ENCODE measurements around the gene RCSD1.

Gene RCSD1

DNA sequence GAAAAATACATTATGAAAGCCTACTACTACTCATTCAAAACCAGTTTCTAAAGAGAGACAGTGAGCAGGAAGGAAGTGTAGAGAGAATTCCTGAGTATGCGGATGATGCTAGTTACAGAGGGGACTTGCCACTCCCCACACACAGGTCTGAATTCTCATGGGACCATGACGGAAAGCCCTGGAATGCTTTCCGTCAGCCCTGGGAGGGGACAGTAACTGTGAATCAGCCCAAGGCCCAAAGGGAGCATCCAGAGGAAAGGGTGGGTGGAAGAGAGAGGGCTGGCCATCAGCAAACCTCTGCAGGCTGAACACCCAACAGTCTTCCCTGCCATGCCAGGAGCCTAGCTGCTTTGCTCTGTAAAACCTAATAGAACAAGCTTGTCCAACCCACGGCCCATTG lies 36.4 kb downstream of the RCSD1 start:
- DNase-seq (ENCODE audit: low read depth in 2 of 2), result peak; percentile 55 to 59

DNA sequence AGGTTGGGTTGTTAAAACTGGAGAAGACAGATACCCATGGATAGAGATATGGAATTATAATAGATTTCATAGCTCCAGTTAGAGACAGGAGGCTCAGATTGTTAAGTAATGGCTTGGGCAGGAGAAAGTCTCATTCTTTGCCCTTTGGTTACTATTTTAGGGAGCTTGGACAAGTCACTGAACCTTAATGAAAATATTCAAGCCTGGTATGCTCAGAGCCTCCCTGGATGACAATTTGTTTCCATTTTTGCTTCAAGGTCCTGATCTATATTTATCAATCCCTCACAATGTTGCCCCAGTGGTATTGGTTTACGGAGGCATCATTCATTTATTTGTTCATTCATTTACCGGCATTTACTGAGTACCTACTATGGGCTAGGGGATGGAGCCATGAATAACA lies 37.5 kb downstream of the RCSD1 start:
- no peak for DNase-seq (ENCODE audit: low read depth in 2 of 2)

DNA sequence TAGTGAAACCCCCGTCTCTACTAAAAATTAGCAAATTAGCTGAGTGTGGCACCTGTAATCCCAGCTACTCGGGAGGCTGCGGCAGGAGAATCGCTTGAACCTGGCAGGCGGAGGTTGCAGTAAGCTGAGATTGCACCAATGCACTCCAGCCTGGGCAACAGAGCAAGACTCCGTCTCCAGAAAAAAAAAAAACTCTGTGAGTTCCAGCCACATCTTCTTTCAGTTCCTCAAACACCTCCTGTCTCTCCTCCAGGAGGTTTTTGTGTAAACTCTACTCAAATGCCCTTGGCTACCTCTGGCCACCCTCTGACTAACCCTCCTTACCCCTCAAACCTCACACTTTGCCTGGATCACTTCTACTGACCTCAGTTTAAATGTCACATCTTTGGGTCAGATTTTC lies 38.1 kb downstream of the RCSD1 start:
- no peak for DNase-seq (ENCODE audit: low read depth in 2 of 2)

DNA sequence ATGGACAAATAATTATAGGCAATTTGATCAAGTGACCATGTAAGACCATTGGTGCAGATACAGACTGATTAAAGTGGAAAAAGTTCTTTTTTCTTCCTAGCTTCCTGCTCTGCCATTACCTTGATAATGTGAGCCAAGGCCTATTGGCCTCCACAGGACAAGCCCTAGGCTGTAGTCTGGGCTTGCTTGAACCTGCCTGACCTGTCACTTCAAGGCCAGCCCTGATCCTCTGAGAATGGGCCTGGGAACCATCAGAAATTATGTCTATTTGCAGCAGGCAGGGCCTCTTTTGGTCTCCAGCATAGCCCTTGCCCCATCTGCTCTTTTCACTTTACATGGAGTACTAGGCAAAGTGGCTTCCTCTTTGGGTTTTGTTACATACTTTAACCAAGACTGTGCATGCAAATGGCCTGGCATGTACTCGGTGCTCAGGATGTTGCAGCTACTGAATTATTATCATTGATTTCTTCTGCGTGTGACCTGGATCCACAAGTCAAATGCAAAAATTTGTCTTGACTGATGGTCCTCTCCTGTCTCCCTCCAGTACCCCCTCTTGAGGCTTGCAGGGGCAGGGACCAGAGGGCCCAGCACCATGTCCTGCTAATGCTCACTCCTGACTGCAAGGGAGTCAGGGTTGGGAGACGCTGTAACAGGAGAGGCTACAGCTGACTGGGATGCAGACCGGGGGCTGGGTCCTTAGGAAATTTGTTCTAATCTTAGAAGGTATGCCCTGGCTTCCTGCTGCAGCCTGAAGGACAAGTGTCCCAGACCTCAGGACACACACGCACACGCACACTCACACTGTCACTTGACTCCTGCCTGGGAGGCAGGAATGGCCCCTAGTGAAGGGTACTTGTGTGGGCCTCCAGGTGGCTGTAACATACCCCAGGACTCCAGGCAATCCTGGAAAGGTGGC lies 39.4 kb downstream of the RCSD1 start:
- DNase-seq (ENCODE audit: low read depth in 2 of 2), result no peak

DNA sequence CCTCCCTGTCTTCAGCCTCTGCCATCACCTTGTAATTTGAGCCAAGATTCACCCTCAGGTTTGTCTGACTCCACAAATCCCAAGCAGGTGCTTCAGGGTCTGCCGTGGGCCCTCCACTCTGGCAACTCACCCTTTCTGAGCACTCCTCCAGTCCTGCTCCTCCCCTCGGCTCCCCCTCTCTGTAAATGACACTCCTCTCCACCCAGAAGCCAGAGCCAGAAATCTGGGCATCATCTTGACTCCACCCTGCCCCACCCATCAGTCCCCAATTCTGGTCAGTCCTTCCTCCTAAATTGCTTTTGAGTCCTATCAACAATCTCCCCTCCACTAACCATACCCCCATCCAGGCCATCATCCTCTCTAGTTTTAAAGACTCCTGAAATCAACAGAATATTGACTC lies 40.5 kb downstream of the RCSD1 start:
- DNase-seq (ENCODE audit: low read depth in 2 of 2), result no peak

DNA sequence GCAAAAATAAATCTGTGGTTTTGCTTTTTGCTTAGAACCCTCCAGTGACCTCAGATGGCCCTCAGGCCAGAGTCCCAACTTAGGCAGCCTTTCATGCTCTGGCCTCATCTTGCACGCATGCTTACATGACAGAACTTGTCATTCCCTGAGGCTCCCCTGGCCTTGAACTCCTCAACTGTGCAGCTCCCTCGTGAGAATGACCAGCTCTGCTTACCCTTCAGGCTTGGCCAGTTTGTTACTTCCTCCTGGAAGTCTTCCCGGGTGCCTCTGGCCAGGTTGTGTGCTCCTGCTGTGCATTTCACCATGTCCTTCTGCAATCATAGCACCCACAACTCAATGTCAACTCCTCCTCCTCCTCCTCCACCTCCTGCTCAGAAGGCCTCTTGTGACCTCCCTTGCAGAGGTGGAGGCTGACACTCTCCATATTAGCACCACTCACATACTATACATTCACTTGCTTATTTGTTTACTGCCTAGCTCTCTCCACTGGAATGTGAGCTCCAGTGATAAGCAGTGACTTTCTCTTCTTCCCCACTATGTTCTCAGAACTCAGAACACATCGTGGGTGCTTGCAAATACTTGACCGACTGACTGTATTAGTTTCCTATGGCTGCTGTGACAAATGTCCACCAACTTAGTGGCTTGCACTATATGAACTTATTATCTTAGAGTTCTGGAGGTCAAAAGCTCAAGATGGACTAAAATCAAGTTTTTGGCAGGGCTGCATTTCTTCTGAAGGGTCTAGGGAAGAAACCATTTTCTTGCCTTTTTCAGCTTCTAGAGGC lies 41.9 kb downstream of the RCSD1 start:
- no peak for DNase-seq (ENCODE audit: low read depth in 2 of 2)

DNA sequence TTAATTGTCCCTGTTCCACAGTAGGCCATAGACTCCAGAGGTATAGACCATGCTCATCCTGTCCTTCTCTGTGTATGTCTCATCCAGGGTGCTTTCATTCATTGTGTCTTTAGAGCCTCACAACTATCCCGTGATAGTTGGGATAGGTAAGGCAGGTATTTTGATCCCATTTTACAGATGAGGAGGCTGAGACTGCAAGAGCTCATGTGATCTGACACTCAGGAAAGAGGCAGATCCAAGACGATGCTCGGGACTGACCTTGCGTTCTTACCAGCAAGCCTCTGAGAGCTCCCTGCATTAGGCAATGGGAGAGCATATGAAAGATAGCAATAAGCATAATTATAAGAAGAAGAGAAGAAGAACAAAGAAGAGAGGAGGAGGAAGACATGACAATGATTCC lies 42.8 kb downstream of the RCSD1 start:
- no peak for DNase-seq (ENCODE audit: low read depth in 2 of 2)

DNA sequence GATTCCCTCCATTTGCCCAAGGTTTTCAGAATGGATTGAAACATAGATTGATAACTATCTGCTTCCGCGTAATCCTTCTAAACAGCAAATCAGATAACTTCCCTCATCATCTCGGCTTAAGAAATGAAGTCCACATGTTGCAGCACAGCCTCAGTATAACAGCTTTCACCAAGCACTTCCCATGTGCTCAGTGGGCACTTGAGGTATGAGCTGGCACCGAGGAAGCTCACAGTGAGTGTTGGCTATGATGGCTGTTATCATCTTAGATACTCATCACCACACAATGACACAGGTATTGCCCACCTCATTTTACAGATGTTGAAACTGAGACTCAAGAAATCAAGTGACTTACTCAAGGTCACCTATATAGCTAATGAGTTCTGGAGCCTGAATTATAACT lies 43.2 kb downstream of the RCSD1 start:
- DNase-seq (ENCODE audit: low read depth in 2 of 2), result no peak

DNA sequence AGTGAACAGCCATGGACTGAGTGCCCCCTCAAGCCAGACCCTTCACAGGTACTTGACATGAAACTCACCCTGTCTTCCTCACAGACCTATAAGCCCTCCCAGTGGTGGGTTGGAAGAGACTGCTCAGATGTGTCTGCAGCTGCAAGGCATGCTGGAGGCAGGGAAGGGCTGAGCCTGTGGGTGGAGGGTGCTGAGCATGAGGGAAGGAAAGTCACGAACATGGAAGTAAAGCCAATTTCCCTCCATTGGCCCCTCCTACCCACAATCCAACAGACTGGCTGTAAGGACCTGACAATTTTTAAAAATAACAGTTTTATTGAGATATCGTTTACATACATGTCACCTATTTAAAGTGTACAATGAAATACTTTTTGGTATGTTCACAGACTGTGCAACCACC lies 44.1 kb downstream of the RCSD1 start:
- DNase-seq (ENCODE audit: low read depth in 2 of 2), result no peak

DNA sequence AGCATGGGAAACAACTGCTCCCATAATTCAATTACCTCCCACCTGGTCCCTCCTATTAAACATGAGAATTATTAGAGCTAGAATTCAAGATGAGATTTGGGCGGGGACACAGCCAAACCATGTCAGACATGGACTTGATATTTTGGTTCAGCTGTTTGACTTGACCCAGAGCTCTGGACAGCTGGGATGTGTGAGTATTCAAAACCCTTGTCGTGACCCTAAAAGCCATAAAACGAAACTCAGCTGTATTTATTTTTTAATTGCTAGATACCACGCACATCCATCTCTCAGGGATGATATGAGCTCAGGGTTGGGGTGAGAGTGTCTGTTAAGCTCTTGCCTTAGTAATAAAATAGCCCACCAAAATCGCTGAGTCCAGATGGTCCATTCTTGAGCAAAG lies 45.4 kb downstream of the RCSD1 start:
- no peak for DNase-seq (ENCODE audit: low read depth in 2 of 2)

DNA sequence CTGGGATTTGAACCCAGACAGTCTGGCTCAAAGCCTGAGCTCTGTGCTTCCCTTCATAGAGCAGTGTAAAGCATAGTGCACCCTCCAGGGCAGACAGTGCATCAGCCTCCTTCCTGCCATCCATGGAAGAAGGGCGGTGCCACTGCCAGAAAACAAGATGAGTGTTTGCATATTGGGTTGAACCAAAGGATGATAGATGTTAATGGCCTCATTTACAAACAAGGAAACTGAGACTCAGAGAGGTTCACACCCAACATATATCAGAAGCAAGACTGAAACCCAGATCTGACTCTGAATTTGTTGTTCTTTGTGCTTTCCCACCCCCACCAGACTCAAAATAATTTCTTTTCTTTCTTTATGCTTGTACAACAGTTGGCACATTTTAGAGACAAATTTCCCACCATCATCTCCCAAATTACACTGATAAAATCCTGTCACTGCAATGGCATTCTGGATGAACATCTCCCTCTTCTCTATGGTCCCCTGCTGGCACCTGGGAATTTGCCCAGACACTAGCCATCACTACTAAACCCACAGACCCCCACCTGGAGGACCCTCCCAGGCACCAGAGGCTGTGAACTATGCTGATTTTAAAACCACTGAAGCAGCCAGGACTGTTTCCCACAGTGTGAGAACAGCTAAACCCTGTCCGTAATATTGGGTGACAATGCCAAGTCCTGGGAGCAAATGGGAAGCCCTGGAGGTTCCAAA lies 46.3 kb downstream of the RCSD1 start:
- DNase-seq (ENCODE audit: low read depth in 2 of 2), result no peak

DNA sequence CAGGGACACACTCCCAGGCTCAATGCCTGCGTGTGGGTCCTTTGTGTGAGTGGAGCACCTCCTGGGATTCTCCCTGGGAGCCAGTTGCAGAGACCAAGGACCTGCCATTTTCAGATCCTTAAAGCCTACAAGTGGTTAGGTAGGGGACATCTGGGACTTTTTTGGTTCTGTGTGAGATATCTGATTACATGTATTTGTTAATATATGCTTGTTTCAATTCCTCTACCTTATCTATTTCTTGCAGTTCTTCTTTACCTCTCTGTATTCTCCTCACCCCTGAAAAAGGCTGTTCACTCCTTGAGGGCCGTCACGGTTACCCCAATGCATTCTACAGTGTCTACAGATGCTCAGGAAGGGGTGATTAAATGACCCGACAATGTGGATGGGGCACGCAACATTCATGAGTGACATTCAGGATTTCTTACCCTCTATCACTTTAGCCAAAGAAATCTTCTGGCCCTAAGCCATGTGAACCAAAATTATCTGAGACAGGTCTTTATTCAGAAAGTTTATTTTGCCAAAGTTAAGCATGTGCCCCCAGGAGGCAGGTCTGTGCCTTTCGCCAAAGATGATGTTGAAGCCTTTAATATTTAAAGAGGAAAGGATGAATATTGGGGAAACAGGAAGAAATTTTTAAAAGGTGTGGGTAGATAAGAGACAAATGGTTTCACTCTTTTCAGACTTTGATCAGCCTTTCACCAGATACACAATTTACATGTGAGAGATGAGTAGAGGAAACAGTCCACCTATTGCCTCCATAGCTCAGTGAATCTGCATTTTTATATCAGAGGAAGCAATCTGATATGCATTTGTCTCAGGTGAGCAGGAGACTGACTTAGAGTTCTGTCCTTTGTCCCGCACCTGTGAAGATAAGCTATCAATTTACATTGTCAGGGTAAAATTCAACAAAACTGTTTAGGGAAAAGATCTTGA lies 47.1 kb downstream of the RCSD1 start:
- DNase-seq (ENCODE audit: low read depth in 2 of 2), result no peak

DNA sequence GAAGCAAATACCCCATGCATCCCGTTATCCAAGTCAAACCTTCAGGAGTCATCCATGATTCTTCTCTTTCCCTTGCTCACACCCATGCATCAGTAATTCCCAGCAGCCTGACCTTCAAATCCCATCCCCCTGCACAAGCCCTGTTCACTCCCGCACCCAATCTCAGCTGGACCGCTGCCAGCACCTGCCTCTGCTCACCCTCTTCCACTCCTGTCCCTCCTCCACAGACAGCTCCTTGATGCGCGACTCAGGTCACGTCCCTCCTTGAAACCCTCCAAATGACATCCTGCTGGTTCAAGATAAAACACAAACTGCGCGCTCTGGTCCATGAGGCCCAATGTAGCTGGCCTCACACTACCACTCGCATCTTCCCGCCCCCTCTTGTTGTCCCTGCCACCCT lies 48.4 kb downstream of the RCSD1 start:
- DNase-seq (ENCODE audit: low read depth in 2 of 2), result no peak

DNA sequence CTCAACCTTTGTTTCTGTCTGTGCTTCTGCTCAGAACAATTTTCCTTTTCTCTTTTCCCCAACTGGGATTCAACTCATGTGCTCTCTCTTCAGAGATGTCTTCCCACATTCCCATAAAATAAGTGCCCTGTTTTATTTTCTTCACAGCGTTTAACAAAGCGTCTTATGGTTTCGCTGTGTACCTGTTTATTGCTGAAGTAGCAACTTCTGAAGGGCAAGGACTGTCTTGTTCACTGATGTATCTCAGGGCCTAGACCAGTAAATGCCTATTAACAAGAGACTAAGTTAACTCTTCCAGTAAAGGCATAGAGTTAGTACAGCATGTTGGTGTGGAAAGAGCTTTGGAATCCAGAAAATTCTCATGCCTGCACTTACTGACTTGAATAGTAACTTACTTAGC lies 48.8 kb downstream of the RCSD1 start:
- no peak for DNase-seq (ENCODE audit: low read depth in 2 of 2)

DNA sequence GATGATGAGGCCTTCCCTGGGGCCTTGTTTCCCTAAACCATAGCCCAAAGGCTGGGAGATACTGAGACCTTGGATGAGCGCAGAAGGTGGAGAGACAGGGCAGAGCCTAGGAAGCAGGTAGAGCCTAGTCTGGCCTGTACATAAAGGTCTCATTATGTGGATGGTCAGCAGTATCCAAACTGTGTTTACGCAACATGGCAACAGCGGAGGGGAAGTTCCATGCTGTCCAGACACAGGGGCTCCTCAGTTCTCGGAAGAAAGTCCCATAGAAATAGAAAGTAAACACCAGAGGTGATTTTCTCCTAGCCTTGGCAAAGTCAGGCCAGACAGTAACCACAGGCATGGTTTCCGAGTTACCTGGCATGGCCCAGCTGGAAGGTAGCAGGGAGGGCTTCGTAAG lies 49.7 kb downstream of the RCSD1 start:
- DNase-seq (ENCODE audit: low read depth in 2 of 2), result no peak

DNA sequence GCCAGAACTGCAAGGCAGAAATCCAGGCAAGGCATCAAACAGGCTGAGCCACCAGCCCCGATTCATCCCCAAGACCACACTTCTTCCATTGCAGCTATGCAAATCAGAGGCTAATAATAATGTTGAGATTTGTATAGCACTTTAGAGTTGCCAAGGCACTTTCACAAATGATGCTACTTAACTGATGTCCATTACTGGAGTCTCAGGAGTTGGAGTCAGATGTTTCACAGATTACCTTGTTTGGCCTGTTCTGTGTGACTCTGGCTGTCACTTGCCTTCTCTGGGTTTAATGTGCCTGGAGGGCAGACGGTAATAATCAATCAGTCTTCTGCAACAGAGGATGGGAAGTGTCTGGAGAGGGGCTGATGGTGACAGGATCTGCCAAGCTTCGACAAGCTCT lies 51.0 kb downstream of the RCSD1 start:
- DNase-seq (ENCODE audit: low read depth in 2 of 2), result no peak

DNA sequence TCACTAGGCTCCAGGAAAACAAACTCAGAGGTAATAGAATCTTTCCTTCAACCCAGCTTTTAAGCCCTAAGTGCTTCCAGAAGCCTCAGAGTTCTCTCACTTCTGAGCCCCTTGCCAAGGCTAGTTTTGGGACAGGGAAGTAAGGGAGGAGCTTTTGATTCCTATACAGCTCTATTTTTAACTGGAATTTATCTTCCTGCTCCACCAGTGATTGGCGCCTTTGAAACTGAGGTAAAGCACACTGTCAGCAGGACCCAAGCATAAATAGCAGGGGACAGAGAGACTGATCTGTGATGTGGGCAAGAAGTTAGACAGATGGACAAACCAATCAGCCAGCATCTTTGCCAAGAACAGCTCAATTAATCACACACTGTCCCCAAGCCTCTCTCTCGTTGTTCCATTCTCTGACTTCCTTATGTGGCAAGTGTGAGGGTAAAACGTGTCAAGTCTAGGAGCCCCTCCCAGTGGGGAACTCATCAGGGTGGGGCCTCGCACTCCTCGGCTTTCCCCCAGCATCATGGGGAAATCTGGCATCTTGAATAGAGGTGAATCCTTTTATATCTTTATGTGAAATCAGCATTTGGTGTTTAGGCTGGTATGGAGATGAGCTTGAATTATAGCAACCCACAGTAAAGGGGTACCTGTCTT lies 51.5 kb downstream of the RCSD1 start:
- DNase-seq (ENCODE audit: low read depth in 2 of 2), result no peak

DNA sequence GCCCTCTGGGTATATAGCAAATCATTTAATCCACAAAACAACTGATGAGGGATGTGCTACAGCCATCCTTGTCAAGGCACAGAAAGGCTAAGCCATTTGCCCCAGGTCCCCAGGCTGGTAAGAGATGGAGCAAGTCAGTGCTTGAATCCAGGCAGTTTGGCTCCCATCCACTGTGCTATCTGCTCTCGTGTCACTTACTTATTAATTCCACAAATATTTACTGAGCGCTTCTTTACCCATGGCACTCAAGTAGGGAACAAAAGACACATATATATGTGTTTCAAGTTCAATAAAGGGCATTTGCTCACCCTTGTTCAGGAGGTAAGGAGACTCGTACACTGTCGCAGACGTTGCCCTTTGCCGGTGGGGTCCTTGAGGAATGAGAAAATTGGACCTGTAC lies 53.2 kb downstream of the RCSD1 start:
- no peak for DNase-seq (ENCODE audit: low read depth in 2 of 2)

DNA sequence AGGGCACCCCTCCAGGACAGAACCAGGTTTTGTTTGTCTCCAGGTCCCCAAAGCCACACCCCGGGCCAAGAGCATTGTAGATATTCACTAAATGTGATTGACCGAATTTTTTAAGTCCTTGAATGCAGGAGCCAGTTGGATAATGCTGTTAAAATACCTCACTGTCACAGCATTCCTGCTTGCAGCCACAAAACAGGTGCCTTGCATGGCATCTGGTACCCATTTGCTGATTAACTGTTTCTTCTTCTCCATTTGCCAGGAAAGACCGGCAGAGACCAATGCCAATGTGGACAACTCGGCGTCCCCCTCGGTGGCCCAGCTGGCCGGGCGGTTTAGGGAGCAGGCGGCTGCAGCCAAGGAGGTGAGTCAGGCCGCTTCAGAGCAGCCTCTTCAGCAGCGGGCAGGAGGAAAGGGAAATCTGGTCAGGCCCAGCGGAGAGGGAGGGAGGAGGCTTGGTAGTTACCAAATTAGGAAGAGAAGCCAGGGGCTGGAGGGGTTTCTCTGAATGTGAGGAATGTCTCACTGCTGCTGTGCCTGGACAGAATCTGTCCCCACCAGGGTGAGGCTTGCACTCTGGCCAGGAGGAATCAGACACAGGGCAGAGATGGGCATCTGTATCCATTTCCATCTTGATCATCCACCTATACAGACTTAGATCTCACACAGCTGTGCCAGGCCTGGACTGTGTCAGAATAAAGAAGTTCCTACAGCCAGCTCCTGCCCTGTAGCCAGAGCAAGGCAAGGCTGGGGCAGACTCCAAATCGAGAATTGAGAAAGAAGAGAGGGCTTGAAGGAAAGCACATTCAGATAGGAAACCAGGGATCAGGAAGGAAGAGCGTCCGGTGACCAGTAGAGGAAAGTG lies 53.8 kb downstream of the RCSD1 start:
- DNase-seq (ENCODE audit: low read depth in 2 of 2), result no peak

DNA sequence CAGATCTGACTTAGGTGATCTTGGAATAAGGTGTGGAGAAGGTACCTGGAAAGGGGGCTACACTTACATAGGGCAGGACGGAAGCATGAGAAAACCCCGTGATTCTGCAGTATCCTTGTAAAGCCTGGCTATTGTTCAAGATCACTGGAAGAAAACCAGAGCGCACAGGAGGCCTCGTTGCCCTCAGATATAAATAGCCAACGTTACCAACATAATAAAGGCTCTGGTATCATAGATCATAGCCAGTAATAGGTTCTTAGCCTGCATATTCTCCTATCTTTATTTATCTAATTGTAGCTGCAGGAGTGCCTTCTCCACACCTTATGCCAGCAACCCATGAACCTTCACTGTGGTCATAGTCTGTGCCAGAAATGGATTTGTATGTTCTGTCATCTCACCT lies 55.8 kb downstream of the RCSD1 start:
- DNase-seq (ENCODE audit: low read depth in 2 of 2), result no peak

Measured in fibroblast of skin of left biceps (primary cell).